Measurements from ENCODE around the gene PES1.

PES1 gene

DNA sequence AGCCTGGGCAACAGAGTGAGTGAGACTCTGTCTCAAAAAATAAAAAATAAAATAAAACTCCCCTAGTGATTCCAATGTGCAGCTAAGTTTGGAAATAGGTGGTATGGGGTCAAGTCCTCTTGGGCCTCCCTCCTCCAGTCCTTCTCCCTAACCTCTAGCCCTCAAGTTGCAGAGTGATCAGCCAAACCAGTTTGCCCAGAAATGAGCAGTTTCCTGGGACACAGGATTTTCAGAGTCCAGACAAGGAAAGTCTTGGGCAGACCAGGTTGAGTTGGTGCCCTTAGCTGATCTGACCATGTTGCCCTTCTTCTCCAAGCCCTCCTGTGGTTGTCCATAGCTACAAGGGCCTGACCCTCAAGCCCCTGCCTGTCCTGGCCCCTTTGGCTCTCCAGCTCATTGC is 23.2 kb upstream of the PES1 start:
- DNase-seq (no peak), ATAC-seq (no peak)
- H3K9me3 Mint-ChIP-seq: no peaks in the 10 kb centered on the region
- H3K4me3 Mint-ChIP-seq: no peak overlapping the region
- H3K27ac Mint-ChIP-seq: no peak overlapping the region
- H3K4me1 Mint-ChIP-seq: no peaks in the 10 kb centered on the region
- peaks cover 8% of the 10 kb centered on the region for H3K27me3 Mint-ChIP-seq

DNA sequence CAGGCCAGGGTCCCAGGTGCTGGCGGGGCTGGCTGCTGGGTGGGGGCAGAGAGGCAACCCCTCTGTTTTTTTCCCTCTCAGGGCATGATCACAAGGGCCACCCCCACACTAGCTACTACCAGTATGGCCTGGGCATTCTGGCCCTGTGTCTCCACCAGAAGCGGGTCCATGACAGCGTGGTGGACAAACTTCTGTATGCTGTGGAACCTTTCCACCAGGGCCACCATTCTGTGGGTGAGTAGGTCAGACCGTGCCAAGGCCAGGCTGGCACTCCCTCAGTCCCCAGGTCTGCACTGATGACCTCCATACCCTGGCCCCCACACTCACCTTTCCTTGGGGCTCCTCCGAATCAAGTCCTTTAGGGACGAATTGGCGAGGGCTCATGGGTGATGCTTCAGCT is 22.6 kb upstream of the PES1 start:
- H3K4me1 Mint-ChIP-seq: peaks cover 4% of the 10 kb centered on the region

DNA sequence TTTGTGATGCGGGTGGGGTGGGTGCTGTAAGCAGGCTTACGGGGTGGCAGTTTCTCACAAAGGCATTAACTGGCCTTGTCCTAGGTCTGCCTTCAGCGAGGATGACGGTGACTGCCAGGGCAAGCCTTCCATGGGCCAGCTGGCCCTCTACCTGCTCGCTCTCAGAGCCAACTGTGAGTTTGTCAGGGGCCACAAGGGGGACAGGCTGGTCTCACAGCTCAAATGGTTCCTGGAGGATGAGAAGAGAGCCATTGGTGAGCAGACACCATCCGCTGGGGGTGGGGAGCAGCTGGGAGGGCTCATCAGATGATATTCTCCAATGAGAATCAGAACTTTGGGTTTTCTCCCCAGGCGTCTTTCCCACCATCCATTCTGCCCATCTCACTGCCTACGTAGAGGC is 21.1 kb upstream of the PES1 start:
- peaks cover 8% of the 10 kb centered on the region for H3K27me3 Mint-ChIP-seq
- no peak for ATAC-seq
- H3K27ac Mint-ChIP-seq: no peak overlapping the region

More for the DNA sequence above, 22.6 kb upstream of the PES1 start:
- DNase-seq (no peak), ATAC-seq (no peak)
- peaks cover 8% of the 10 kb centered on the region for H3K27me3 Mint-ChIP-seq
- no peak overlapping the region for H3K27ac Mint-ChIP-seq
- H3K4me3 Mint-ChIP-seq: no peak overlapping the region
- H3K9me3 Mint-ChIP-seq: no peaks in the 10 kb centered on the region

DNA sequence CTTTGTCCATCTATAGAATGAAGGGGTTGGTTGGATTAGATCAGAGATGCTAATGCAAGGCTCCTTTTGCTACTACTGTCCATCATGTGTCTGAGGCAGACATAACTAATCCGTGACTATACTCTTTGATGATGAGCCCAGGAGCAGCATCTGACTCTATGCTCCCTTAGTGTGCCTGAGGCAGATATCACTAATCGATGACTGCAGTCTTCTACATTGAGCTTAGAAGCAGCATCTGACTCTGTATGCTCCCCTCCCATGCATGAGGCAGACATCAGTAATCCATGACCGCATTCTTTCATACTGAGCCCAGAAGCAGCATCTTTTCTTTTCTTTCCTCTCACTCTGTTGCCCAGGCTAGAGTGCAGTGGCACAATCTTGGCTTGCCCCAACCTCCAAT is 19.5 kb upstream of the PES1 start:
- H3K27me3 Mint-ChIP-seq: peaks cover 8% of the 10 kb centered on the region
- no peak overlapping the region for H3K4me3 Mint-ChIP-seq
- DNase-seq (no peak), ATAC-seq (no peak)
- peaks cover 33% of the 10 kb centered on the region for H3K4me1 Mint-ChIP-seq
- H3K9me3 Mint-ChIP-seq: no peaks in the 10 kb centered on the region
- no peak overlapping the region for H3K27ac Mint-ChIP-seq

More for the DNA sequence above, 21.1 kb upstream of the PES1 start:
- peaks cover 19% of the 10 kb centered on the region for H3K4me1 Mint-ChIP-seq
- H3K4me3 Mint-ChIP-seq: no peak overlapping the region
- no peak for DNase-seq
- H3K9me3 Mint-ChIP-seq: no peaks in the 10 kb centered on the region

DNA sequence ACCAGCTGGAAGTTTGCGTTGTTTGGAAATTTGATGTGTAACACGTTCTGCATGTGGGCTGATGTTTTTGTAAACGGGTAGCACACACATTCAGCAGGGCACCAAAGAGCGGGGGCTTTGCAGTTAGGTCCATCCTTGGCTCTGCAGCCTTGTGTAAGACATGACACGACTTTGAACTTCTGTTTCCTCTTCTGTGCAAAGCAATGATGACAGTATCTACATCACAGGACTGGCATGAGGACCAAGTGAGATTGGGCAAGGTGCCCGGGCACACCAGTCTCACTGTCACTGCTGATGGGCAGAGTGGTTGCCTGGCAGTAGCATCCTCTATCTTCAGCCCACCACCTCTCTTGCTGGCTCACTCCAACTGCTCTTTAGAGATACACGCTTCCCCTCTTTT is 18.6 kb upstream of the PES1 start:
- Mint-ChIP-seq H3K9me3 (no peaks in the 10 kb centered on the region), H3K4me1 (peaks cover 42% of the 10 kb centered on the region), H3K27ac (no peak overlapping the region), H3K27me3 (peaks cover 8% of the 10 kb centered on the region), H3K4me3 (no peak overlapping the region)
- DNase-seq (no peak), ATAC-seq (no peak)

DNA sequence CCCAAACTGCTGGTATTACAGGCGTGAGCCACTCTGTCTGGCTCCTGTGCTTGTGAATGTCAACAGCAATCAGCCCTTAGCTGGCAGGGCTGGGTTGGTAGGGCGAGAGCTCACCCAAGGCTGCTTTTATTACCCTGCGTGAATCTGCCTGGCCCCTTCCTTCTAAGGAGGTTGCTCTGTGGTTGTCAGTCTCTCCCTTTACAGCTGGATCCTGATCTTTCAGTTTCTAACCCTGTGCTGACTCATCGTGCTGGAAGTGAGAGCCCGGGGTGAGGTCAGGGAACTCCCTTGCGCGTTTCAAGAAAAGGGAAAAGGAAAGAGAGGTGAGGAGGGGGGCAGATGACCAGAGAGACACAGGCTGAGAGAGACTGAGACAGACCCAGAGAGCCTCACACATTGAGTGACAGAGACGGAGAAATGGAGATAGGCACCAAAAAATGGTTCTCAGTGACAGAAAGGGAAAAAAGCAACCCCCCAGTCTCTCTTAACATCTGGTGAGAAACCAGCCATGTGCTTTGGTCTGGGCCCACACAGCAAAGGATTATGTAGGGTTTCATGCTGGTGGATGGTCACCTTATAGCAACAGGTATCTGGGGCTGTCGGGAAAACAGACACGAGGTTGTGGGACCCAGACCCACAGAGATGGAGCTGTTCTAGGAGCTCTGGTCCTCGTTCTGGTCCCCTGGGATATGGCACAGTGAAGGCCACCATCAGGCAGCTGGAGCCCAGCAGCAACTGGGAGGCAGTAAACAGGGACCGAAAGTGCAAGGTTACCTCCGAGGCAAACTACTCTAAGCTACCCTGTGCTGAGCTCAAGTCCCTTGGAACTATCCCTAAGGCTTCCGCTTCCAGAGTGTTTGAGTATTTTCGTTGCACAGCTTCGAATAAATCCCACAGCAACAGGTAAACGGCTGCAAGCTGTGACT is 17.8 kb upstream of the PES1 start:
- peak; percentile 71 for ATAC-seq
- H3K4me1 Mint-ChIP-seq: peaks cover 43% of the 10 kb centered on the region
- H3K27me3 Mint-ChIP-seq: peaks cover 8% of the 10 kb centered on the region
- H3K4me3 Mint-ChIP-seq: peak overlapping the region; percentile 51 to 56
- H3K9me3 Mint-ChIP-seq: no peaks in the 10 kb centered on the region
- H3K27ac Mint-ChIP-seq: peak overlapping the region in 1 of 2 donors; percentile 54
- peak; percentile 10 to 50 for DNase-seq

DNA sequence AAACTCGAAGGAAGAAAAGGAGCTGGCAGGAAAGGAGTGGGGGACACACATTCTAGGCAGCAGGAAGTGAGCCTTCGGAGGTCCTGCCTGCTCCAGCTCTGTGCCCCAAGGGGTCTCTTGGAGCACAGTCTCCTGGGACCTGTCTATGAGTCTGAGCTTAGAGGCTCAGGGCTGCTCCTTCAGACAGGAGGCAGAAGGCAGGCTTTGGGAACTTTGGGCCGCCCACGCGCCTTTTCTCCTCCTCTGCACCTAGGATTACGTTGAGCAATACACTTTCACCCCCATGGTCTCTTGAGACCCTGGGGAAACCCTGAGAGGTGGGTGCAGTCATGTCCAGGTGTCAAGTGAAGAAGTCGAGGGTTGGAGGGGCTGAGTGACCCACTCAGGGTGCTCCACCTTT is 16.2 kb upstream of the PES1 start:
- DNase-seq (no peak), ATAC-seq (no peak)
- H3K27ac Mint-ChIP-seq: no peak overlapping the region
- H3K4me3 Mint-ChIP-seq: no peak overlapping the region
- peaks cover 43% of the 10 kb centered on the region for H3K4me1 Mint-ChIP-seq
- H3K9me3 Mint-ChIP-seq: no peaks in the 10 kb centered on the region
- H3K27me3 Mint-ChIP-seq: no peaks in the 10 kb centered on the region

DNA sequence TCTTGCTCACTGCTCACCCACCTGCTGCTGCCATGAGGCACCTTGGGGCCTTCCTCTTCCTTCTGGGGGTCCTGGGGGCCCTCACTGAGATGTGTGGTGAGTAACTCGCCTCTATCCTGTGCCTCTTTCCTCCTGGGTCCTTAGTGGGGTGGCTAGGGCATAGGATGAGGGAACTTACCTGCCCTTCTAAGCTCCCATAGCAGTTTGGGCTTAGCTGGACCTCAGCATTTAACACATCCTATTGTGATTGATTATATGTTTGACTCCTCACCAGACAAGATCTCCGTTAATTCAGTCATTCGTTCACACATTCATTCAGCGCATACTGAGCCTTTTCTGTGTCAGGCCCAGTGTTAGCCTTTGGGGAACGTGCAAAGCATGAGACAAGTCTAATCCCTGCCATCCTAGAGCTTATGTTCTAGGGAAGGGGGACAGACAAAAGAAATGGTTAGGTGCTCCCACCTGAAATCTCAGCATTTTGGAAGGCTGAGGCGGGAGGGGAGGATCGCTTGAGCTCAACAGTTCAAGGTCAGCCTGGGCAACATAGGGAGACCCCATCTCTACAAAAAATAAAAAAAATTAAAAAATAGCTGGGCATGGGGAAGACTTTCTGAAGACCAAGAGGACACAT is 15.7 kb upstream of the PES1 start:
- H3K27ac Mint-ChIP-seq: no peak overlapping the region
- ATAC-seq (no peak), DNase-seq (no peak)
- no peaks in the 10 kb centered on the region for H3K27me3 Mint-ChIP-seq
- no peaks in the 10 kb centered on the region for H3K9me3 Mint-ChIP-seq
- peak overlapping the region; percentile 80 to 89 for H3K4me3 Mint-ChIP-seq
- H3K4me1 Mint-ChIP-seq: peaks cover 45% of the 10 kb centered on the region

DNA sequence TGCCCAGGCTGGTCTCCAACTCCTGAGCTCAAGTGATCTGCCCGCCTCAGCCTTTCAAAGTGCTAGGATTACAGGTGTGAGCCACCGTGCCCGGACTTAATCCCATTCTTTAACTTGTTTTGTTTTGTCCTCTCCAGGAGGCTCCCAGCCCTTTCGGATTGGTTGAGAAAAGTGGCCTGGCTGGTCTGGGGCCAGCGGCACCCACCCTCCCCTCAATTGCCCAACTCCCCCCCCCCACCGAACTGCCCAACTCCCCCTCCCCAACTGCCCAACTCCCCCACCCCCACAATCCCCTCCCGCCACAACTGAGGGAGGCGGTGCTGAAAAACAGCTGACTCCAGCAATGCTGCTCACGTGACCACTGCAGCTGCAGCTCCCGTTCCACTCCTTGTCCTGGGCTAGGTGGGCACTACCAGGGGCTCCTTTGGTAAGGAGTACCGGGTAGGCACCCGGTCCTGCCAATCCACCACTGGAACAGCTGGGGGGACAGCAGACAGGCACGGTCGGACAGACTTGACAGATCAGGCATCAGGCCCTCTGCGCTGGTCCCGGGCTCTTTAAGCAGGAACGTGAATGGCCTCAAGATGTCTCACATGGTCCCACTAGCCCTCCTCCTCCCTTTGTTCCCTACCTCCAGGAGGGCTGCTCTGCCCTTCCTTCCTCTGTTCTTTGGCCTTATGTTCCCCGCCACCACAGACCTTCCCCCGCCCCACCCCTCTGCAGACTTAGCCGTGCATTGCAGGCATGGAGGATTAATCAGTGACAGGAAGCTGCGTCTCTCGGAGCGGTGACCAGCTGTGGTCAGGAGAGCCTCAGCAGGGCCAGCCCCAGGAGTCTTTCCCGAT is 15.0 kb upstream of the PES1 start, which contains the start of gene TCN2:
TCN2 (plus strand) TSS at position 720 of the 845 bp plus-strand sequence. CDS start 158 bp downstream, outside the sequence.
- ATAC-seq: peak; percentile 88
- peak within 1 kb of the TSS; percentile 80 to 89 for H3K4me3 Mint-ChIP-seq
- DNase-seq: peak; percentile 36 to 57
- peak within 1 kb of the TSS in 1 of 2 donors; percentile 30 for H3K27ac Mint-ChIP-seq
- no peaks in the 10 kb centered on the region for H3K9me3 Mint-ChIP-seq
- no peaks in the 10 kb centered on the region for H3K27me3 Mint-ChIP-seq
- peaks cover 53% of the 10 kb centered on the region for H3K4me1 Mint-ChIP-seq

DNA sequence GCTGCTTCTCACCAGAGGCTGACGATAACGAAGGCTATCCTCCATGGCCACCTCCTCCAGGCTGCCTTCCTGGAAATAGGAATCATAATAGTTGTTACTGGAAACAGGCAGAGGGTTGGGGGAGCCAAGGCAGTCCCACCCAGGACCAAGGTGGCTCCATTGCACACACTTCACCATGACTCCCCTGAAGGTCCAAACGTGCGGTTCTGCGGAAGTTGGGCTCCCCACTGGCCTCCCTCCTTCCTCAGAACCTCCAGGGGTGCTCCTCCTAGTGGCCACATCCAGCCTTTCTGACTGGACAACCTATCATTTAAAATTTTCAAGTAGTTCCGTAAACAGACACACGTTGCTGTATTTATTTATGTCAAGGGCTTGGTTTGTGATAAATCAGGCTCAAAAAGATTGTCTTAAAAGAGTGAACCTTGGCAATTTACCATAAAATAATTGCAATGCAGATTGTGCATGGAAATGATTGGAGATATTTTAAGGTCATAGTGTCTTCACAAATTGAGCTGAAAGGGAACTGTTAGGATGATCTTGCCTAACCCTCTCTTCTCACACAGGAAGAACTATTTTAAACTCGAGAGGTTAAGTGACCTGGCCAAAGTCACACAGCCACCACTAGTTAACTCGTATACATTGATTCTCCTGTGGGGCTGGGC is 13.9 kb upstream of the PES1 start:
- Mint-ChIP-seq H3K9me3 (no peaks in the 10 kb centered on the region), H3K4me1 (peaks cover 53% of the 10 kb centered on the region), H3K27ac (peak overlapping the region in 1 of 2 donors; percentile 21), H3K4me3 (peak overlapping the region; percentile 38 to 46), H3K27me3 (no peaks in the 10 kb centered on the region)
- peak; percentile 50 for ATAC-seq
- DNase-seq: peak; percentile 46 to 50

DNA sequence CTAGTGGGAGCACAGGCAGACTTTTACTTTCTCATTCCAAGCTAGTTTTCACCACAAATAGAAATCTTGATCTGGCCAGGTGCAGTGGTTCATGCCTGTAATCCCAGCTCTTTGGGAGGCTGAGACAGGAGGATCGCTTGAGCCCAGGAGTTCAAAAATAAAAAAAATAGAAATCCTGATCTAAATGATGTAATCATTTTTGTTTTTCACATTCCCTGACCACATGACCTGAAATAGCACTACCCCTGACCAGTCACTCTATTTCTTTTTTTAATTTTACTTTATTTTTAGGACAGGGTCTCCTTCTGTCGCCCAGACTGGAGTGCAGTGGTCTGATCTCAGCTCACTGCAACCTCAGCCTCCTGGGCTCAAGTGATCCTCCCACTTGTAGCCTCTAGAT is 13.0 kb upstream of the PES1 start:
- ATAC-seq: no peak
- peaks cover 53% of the 10 kb centered on the region for H3K4me1 Mint-ChIP-seq
- no peaks in the 10 kb centered on the region for H3K9me3 Mint-ChIP-seq
- DNase-seq: no peak
- H3K27ac Mint-ChIP-seq: peak overlapping the region in 1 of 2 donors; percentile 12
- no peaks in the 10 kb centered on the region for H3K27me3 Mint-ChIP-seq
- H3K4me3 Mint-ChIP-seq: no peak overlapping the region

DNA sequence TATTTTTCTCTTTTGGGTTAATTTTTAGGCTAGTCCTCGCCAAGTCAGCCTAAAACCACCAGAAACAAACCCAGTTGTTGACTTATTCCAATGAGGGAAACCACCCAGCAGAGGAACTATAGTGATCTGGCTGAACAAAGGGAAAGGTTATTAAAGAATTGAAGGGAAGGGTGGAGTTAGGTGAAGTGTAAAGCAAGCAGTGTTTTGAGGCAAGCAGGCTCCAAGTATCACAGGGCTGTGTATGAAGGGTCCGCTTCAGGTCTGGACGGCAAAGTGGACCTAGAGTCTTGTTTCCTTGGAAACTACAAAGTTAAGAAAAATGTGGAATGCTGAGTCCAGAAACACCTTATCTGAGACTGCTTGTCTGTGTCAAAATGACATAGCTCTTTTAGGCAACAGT is 12.1 kb upstream of the PES1 start:
- Mint-ChIP-seq H3K27ac (no peak overlapping the region), H3K4me1 (peaks cover 43% of the 10 kb centered on the region), H3K4me3 (no peak overlapping the region), H3K9me3 (no peaks in the 10 kb centered on the region), H3K27me3 (no peaks in the 10 kb centered on the region)
- no peak for ATAC-seq
- DNase-seq: no peak

DNA sequence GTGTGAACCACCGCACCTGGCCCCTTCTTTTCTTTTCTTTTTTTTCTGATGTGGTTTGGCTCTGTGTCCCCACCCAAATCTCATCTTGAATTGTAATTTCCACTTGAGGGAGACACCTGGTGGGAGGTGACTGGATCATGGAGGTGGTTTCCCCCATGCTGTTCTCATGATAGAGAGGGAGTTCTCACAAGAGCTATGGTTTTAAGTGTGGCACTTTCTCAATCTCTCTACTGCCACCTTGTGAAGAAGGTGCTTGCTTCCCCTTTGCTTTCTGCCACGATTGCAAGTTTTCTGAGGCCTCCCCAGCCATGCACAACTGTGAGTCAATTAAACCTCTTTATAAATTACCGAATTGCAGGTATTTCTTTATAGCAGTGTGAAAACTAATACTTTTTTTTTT is 10.3 kb upstream of the PES1 start:
- Mint-ChIP-seq H3K4me1 (peaks cover 26% of the 10 kb centered on the region), H3K4me3 (no peak overlapping the region), H3K27me3 (no peaks in the 10 kb centered on the region), H3K27ac (no peak overlapping the region), H3K9me3 (no peaks in the 10 kb centered on the region)
- DNase-seq: no peak
- peak; percentile 47 for ATAC-seq

DNA sequence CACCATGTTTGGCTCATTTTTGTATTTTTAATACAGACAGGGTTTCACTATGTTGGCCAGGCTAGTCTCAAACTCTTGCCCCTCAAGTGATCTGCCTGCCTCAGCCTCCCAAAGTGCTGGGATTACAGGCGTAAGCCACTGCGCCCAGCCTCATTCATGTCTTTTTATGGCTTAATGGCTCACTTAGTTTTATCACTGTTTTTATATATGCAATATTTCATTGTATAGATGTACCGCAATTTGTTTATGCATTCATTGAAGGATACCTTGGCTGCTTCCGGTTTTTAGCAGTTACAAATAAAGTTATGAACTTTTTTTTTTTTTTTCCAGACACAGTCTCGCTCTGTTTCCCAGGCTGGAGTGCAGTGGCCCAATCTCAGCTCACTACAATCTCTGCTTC is 9.8 kb upstream of the PES1 start:
- H3K27ac Mint-ChIP-seq: no peak overlapping the region
- ATAC-seq (no peak), DNase-seq (no peak)
- no peaks in the 10 kb centered on the region for H3K9me3 Mint-ChIP-seq
- no peaks in the 10 kb centered on the region for H3K27me3 Mint-ChIP-seq
- peaks cover 22% of the 10 kb centered on the region for H3K4me1 Mint-ChIP-seq
- H3K4me3 Mint-ChIP-seq: no peak overlapping the region

DNA sequence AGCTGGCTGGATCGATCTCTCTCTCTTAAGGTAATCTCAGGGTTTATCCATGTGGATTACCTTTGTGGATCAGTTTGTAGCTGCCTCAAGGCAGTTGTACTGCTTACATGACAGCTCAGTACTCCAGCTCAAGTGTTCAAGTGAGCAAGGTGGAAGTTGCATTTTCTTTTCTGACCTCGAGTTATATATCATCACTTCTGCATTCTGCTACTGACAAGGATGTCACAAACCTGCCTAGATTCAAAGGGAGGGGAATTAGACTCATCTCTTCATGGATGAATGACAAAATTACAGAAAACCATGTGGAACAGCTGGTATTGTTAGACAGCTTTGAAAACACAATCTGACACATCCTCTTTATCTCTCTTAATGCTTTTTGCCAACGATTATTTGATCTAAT is 9.2 kb upstream of the PES1 start:
- Mint-ChIP-seq H3K27me3 (no peaks in the 10 kb centered on the region), H3K4me3 (no peak overlapping the region), H3K27ac (no peak overlapping the region), H3K9me3 (no peaks in the 10 kb centered on the region), H3K4me1 (peaks cover 17% of the 10 kb centered on the region)
- ATAC-seq (no peak), DNase-seq (no peak)
